HG02571 (cell line): Measurements from ENCODE around the gene IPO9.
A peak's percentile ranks its signal among the peaks of the same experiment; 100 is the strongest.

ENCODE experiments used
- ATAC-seq: cut with Tn5 transposase; IDR thresholded peaks from one replicate; pipeline ENCODE4 v1.9.1; 2021; ENCODE audit warnings: mild to moderate bottlenecking, moderate library complexity; ENCODE audit not compliant: unreplicated experiment

The IPO9 gene

GRCh38 chr1:201886103-201886885, 57.3 kb downstream of the IPO9 start:
- no peak for ATAC-seq

DNA sequence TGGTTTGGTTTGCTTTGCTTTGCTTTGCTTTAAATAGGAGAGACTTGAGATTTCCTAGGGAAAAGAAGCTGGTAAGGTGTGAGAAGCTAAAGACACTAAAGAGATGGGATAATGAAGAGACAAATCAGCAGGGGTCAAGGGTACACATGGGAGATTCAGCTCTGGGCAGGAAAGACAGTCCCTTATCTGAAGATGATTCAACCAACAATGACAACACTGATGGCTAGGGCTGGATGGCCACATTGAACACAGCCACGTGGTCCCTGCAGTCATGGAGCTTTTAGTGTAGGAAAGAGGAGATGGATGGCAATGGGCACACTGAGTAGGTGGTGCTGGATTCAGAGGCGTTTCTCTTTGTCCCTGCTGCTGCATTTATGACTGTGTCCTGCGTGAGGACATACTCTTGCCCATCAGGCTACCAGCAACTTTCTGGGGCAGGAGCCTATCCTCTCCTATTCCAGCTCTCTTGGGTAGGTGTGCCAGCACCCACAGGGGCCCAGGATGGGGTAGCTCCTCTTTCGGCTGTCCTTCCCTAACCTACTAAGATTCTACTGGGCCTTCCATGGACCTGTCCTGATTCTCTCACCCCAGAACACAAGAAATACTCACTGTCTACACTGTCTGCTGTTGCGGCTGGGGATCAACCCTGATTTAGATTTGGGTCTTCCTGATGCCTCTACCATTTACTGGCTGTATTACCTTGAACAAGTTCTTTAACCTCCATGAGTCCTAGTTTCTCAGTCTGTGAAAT, 58.3 kb downstream of the IPO9 start:
- no peak for ATAC-seq

DNA sequence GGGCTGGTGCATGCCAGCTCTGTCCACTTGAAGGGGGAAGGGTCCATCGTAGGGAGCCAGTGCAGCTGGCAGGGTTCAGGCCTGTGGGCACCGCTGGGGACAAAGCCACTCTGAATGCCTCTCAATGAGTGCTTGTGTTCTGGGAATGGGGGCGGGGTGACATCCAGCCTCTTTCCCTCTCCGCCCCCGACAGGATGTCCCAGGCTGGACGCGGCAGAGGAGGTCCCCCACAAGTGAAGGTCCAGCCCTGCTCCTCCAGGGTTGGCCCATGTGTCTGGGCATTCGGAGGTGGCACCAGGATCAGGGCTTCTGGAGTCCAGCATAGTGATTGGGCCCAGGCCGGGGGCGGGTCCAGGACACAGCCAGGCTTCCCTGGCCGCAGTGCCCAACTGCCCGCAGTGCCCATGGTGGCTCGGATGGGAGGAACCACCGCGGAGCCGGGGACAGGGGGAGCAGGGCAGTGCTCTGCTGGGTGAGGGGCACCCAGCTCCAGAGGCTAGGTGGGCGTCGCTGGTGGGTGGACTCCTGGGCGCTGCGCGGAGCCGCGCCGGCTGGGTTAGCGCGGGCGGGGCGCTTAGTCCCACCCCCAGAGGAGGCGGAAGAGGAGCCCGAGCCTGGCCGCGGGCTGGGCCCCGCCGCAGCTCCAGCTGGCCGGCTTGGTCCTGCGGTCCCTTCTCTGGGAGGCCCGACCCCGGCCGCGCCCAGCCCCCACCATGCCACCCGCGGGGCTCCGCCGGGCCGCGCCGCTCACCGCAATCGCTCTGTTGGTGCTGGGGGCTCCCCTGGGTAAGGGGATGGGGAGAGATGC, 59.5 kb downstream of the IPO9 start, which contains the start of gene SHISA4:
SHISA4 (plus strand) TSS at position 617 of the 808 bp plus-strand sequence; CDS start at position 714, 97 bp downstream.
- ATAC-seq: no peak

- no peak for ATAC-seq
These were observed 60.4 kb downstream of the IPO9 start for GRCh38 chr1:201889090-201889968.

GRCh38 chr1:201890223-201890622, 61.3 kb downstream of the IPO9 start:
- ATAC-seq: no peak

- ATAC-seq: no peak
These were observed 62.0 kb downstream of the IPO9 start for GRCh38 chr1:201890806-201891450.

DNA sequence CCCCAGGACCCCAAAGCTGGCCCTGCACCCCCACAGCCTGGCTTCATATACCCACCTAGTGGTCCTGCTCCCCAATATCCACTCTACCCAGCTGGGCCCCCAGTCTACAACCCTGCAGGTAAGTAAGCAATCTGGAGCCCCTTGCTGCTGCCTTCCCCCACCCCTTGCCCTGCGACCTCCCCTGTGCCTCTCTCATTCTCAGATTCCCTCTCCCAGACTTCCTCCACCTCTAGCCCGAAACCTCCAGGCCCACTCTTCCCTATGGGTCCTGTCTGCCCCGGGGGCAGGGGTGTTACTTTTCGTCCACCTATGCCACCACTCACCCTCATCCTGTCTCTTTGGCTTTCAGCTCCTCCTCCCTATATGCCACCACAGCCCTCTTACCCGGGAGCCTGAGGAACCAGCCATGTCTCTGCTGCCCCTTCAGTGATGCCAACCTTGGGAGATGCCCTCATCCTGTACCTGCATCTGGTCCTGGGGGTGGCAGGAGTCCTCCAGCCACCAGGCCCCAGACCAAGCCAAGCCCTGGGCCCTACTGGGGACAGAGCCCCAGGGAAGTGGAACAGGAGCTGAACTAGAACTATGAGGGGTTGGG, 62.6 kb downstream of the IPO9 start:
- ATAC-seq: no peak

- ATAC-seq: no peak
These were observed 63.3 kb downstream of the IPO9 start for GRCh38 chr1:201892211-201892610.

GRCh38 chr1:201893431-201893830, 64.5 kb downstream of the IPO9 start:
- ATAC-seq: no peak

GRCh38 chr1:201894343-201895119, 65.6 kb downstream of the IPO9 start:
- ATAC-seq: no peak

GRCh38 chr1:201895120-201895665, 66.2 kb downstream of the IPO9 start:
- no peak for ATAC-seq

- peak; percentile 80 for ATAC-seq
These were observed 67.2 kb downstream of the IPO9 start for GRCh38 chr1:201895913-201896807.

DNA sequence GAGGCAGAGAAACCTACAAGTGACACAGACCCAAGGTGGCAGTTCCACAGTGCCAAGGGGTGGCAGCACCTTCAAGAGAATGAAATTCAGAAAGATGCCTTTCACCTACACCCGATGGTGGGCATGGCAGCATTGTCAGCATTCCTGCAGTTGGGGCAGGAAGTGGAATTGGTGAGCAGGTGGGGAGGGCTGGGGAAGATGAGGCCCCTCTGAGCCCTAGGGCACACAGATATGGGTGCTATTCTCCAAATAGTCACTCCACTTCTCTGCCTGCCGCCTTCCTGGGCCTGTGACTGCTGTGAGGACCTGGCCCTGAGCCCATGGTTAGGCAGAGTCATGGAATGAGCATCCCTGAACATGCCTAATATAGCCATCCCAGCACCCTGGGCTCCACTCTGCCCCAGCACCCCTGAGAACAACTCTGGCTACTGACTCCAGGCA, 68.0 kb downstream of the IPO9 start:
- ATAC-seq: no peak

- no peak for ATAC-seq
These were observed 69.4 kb downstream of the IPO9 start for GRCh38 chr1:201898240-201898894.

GRCh38 chr1:201898992-201899391, 70.0 kb downstream of the IPO9 start:
- no peak for ATAC-seq

GRCh38 chr1:201899683-201900429, 70.9 kb downstream of the IPO9 start:
- ATAC-seq: no peak
